Measurements from ENCODE around the gene VIPR2. TPM values are rescaled to one million over a fixed set of nuclear protein-coding genes. Genes with fewer than 3 reads are reported as not detected.

Gene VIPR2
- total RNA-seq, 1 donor from 2014 or later, result 0.92 TPM

DNA sequence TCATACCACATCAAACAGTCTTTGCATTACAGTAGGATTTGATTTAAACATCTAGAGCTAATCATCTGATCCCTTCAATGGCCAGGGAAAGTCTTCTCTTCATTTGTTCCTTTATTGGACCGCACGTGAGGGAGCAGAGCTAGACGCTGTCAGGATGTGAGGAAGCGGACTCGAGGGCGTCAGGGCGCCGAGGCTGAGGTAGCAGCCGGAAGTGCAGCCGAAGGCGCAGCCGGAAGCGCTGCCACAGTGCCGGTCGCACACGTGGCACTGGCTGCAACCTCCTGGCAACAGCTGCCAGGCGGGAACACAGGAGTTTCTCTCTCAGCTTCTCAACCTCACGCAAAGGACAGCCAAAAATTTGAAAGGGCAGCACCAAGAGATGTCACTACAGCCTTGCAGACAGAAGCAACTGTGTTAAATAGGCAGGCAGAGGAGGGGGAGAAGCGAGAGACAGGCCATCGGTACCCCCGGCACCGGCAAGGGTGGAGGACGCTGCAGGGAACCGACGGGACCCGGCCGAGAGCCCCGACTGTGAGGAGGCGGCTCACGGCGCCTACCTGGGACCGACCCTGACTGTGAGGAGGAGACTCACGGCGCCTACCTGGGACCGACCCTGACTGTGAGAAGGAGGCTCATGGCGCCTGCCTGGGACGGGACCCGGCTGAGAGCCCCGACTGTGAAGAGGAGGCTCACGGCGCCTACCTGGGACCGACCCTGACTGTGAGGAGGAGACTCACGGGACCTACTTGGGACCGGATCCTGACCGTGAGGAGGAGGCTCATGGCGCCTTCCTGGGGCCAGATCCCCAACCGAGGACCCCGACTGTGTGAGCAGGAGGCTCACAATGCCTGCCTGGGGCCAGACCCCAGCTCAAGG lies 32.3 kb downstream of the VIPR2 start:
- Histone ChIP-seq H3K27me3 (no peaks in the 10 kb centered on the region), H3K9ac (no peak overlapping the region), H3K4me2 (no peak overlapping the region), H3K4me1 (peaks cover 24% of the 10 kb centered on the region), H3K27ac (no peak overlapping the region), H3F3A (ENCODE audit: low read depth) (no peaks in the 10 kb centered on the region), H3K79me2 (ENCODE audit: low read depth) (no peaks in the 10 kb centered on the region), H3K9me3 (ENCODE audit: low read depth) (no peaks in the 10 kb centered on the region), H2AFZ (replicated peaks) (no peak overlapping the region), H3K36me3 (no peaks in the 10 kb centered on the region), H3K4me3 (no peak overlapping the region), H4K20me1 (ENCODE audit: low read depth) (no peaks in the 10 kb centered on the region)
- DNase-seq (ENCODE audit: low spot score), result no peak
- Mint-ChIP-seq H3K4me1 (peaks cover 32% of the 10 kb centered on the region), H3K27me3 (ENCODE audit: insufficient read depth, low read depth) (peaks cover 8% of the 10 kb centered on the region), H3K36me3 (no peaks in the 10 kb centered on the region), H3K27ac (no peak overlapping the region), H3K4me3 (peak overlapping the region; percentile 8), H3K9me3 (no peaks in the 10 kb centered on the region)
- TF ChIP-seq, protein P1, sequence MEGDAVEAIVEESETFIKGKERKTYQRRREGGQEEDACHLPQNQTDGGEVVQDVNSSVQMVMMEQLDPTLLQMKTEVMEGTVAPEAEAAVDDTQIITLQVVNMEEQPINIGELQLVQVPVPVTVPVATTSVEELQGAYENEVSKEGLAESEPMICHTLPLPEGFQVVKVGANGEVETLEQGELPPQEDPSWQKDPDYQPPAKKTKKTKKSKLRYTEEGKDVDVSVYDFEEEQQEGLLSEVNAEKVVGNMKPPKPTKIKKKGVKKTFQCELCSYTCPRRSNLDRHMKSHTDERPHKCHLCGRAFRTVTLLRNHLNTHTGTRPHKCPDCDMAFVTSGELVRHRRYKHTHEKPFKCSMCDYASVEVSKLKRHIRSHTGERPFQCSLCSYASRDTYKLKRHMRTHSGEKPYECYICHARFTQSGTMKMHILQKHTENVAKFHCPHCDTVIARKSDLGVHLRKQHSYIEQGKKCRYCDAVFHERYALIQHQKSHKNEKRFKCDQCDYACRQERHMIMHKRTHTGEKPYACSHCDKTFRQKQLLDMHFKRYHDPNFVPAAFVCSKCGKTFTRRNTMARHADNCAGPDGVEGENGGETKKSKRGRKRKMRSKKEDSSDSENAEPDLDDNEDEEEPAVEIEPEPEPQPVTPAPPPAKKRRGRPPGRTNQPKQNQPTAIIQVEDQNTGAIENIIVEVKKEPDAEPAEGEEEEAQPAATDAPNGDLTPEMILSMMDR (IDR thresholded peaks at IDR 0.05), result no peak
- TF ChIP-seq EZH2 (IDR thresholded peaks at IDR 0.05), result no peak
- TF ChIP-seq EZH2phosphoT487 (IDR thresholded peaks at IDR 0.05), result no peak

DNA sequence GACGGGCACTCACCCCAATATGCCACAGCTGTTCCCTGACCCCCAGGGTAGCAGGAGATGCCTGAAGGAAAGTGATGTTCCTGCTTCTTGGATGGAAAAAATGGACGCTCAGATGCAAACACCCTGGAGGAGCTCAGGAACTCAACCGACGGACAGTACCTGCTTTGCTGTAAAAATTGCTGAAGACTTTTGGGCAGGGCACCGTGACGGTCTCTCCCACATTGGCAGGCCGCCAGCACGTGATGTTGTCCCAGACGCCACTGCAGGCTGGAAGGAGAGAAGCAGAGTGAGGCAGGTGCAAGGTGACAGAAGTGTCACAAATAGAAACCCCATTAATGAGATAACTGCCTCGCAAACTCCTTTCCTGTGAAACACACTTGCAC lies 35.0 kb downstream of the VIPR2 start:
- no peak overlapping the region for H3K27ac Mint-ChIP-seq
- Histone ChIP-seq H3K4me3 (no peak overlapping the region), H4K20me1 (ENCODE audit: low read depth) (no peaks in the 10 kb centered on the region), H3K79me2 (ENCODE audit: low read depth) (no peaks in the 10 kb centered on the region), H3K4me1 (peaks cover 43% of the 10 kb centered on the region), H3K9ac (no peak overlapping the region), H3F3A (ENCODE audit: low read depth) (peaks cover 3% of the 10 kb centered on the region), H3K36me3 (no peaks in the 10 kb centered on the region), H3K27me3 (no peaks in the 10 kb centered on the region), H3K27ac (no peak overlapping the region), H3K9me3 (ENCODE audit: low read depth) (no peaks in the 10 kb centered on the region), H2AFZ (replicated peaks) (no peak overlapping the region), H3K4me2 (no peak overlapping the region)
- H3K27me3 Mint-ChIP-seq (ENCODE audit: insufficient read depth, low read depth), result peaks cover 8% of the 10 kb centered on the region
- peaks cover 37% of the 10 kb centered on the region for H3K4me1 Mint-ChIP-seq
- TF ChIP-seq, protein P1 (IDR thresholded peaks at IDR 0.05), result no peak
- TF ChIP-seq EZH2phosphoT487 (IDR thresholded peaks at IDR 0.05), result no peak
- TF ChIP-seq EZH2 (IDR thresholded peaks at IDR 0.05), result no peak
- H3K36me3 Mint-ChIP-seq, result no peaks in the 10 kb centered on the region
- no peak for DNase-seq (ENCODE audit: low spot score)
- H3K9me3 Mint-ChIP-seq, result no peaks in the 10 kb centered on the region
- no peak overlapping the region for H3K4me3 Mint-ChIP-seq

DNA sequence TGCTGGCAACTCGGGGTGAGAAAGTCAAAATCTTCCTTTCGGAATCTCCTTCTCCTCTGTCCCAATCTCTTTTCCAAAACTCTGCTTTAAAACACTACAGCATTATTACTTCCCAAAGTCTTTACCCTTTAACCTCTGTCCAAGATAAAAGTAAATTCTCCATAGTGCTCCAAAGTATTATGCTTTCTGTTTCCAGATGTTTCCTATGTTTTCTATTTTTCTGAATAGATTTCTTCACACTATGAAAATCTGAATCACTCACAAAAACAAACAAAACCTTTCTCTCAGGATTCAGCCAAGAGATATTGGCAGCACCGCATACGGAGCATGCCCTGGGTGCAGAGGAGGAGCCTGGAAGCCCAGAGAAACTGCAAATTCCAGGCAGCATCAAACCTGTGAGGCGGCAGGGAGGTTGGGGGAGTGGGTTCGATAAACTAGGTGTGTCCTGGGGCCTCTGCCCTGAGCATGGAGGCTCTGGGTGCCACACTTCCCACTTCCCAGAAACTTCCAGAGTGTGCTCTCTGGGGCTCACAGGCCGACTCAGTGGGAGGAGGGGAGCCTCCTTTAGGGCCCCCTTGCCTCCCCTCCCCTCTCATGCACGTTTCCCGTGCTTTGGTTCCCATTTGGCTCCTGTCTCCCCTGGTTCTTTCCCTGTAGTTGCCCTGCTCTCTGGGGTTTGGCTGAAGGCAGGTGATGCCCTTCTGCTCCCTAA lies 35.6 kb downstream of the VIPR2 start:
- peaks cover 8% of the 10 kb centered on the region for H3K27me3 Mint-ChIP-seq (ENCODE audit: insufficient read depth, low read depth)
- H3K4me2 ChIP-seq, result no peak overlapping the region
- no peak overlapping the region for H3K4me3 ChIP-seq
- H3F3A ChIP-seq (ENCODE audit: low read depth), result peaks cover 3% of the 10 kb centered on the region
- DNase-seq (ENCODE audit: low spot score), result no peak
- H3K9me3 Mint-ChIP-seq, result no peaks in the 10 kb centered on the region
- no peaks in the 10 kb centered on the region for H3K79me2 ChIP-seq (ENCODE audit: low read depth)
- no peak overlapping the region for H2AFZ ChIP-seq (replicated peaks)
- H3K27ac Mint-ChIP-seq, result no peak overlapping the region
- H3K36me3 ChIP-seq, result no peaks in the 10 kb centered on the region
- no peaks in the 10 kb centered on the region for H4K20me1 ChIP-seq (ENCODE audit: low read depth)
- TF ChIP-seq EZH2 (IDR thresholded peaks at IDR 0.05) (no peak), EZH2phosphoT487 (IDR thresholded peaks at IDR 0.05) (no peak)
- TF ChIP-seq, protein P1 (IDR thresholded peaks at IDR 0.05), result no peak
- H3K4me1 ChIP-seq, result peaks cover 37% of the 10 kb centered on the region
- H3K9ac ChIP-seq, result no peak overlapping the region
- H3K9me3 ChIP-seq (ENCODE audit: low read depth), result no peaks in the 10 kb centered on the region
- no peak overlapping the region for H3K27ac ChIP-seq
- H3K36me3 Mint-ChIP-seq, result no peaks in the 10 kb centered on the region
- H3K4me1 Mint-ChIP-seq, result peaks cover 35% of the 10 kb centered on the region
- H3K27me3 ChIP-seq, result no peaks in the 10 kb centered on the region
- H3K4me3 Mint-ChIP-seq, result no peak overlapping the region
